GM12891 (cell line): Measurements from ENCODE around the gene PANK3.

ENCODE experiments used
- POLR2A ChIP-seq: IDR thresholded peaks from 2 replicates; pipeline ENCODE4 v1.6.1; 2011; ENCODE audit warnings: low read depth, low read length, control low read depth
- POLR2AphosphoS5 ChIP-seq: IDR thresholded peaks from 2 replicates; pipeline ENCODE4 v1.6.1; 2011; ENCODE audit warnings: low read depth, low read length, control low read depth
- SPI1 ChIP-seq: IDR thresholded peaks from 2 replicates; pipeline ENCODE4 v1.6.1; 2011; ENCODE audit warnings: low read depth, low read length, control low read depth

GRCh38 chr5:168591302-168592013 is 12.3 kb upstream of the PANK3 start:
- no peak for TF ChIP-seq POLR2A
- no peak for TF ChIP-seq POLR2AphosphoS5
- no peak for TF ChIP-seq SPI1
